Measurements from ENCODE around the gene SORL1. TPM values are rescaled to one million over a fixed set of nuclear protein-coding genes. Genes with fewer than 3 reads are reported as not detected.

The SORL1 gene
- total RNA-seq, 1 experiment from 2014 or later = 68.3 TPM

- Histone ChIP-seq H3K23me2 (ENCODE audit: insufficient read length, low read depth, low read length, poor library complexity, severe bottlenecking) (no peaks in the 10 kb centered on the region), H2AFZ (ENCODE audit: low read length) (no peak overlapping the region), H2BK12ac (ENCODE audit: insufficient read length, low read depth, low read length) (no peak overlapping the region), H4K8ac (replicated peaks; ENCODE audit: insufficient read length, low read depth, low read length) (no peak overlapping the region), H3T11ph (ENCODE audit: low read length) (no peak overlapping the region), H3K4me1 (ENCODE audit: insufficient read depth, low read length) (no peaks in the 10 kb centered on the region), H3K27ac (ENCODE audit: insufficient read length, low read depth, low read length) (no peak overlapping the region), H3K9ac (ENCODE audit: extremely low read depth, insufficient read length, low read length) (no peak overlapping the region), H4K91ac (ENCODE audit: insufficient read length, low read depth, low read length) (no peak overlapping the region), H3K79me1 (ENCODE audit: insufficient read depth, low read depth, low read length, poor library complexity, severe bottlenecking) (no peaks in the 10 kb centered on the region), H3K18ac (ENCODE audit: insufficient read length, low read depth, low read length) (no peak overlapping the region), H2BK120ac (ENCODE audit: low read depth, low read length, poor library complexity, severe bottlenecking) (no peak overlapping the region), H2BK20ac (ENCODE audit: low read depth, low read length, poor library complexity, severe bottlenecking) (no peak overlapping the region), H3K23ac (ENCODE audit: insufficient read length, low read depth, low read length) (no peak overlapping the region), H2BK15ac (ENCODE audit: low read depth, low read length) (no peak overlapping the region), H3K56ac (ENCODE audit: insufficient read length, low read depth, low read length) (no peak overlapping the region), H3K9me3 (ENCODE audit: control insufficient read depth, low read depth, low read length) (peaks cover 3% of the 10 kb centered on the region), H3K79me2 (ENCODE audit: insufficient read depth, low read length) (no peaks in the 10 kb centered on the region), H3K4ac (ENCODE audit: low read depth, low read length) (no peak overlapping the region), H2BK5ac (ENCODE audit: insufficient read length, low read length) (no peak overlapping the region), H4K20me1 (ENCODE audit: control insufficient read depth, insufficient read depth, insufficient read length) (no peaks in the 10 kb centered on the region), H4K5ac (ENCODE audit: insufficient read length, low read depth, low read length) (no peak overlapping the region), H2AK5ac (ENCODE audit: insufficient read length, low read length) (no peak overlapping the region), H3K4me2 (ENCODE audit: insufficient read depth, insufficient read length, low read length) (no peak overlapping the region), H3K27me3 (ENCODE audit: insufficient read depth, low read length) (no peaks in the 10 kb centered on the region), H3K14ac (ENCODE audit: insufficient read depth, low read length) (no peak overlapping the region)
- H3K27ac Mint-ChIP-seq = no peak overlapping the region
- no peaks in the 10 kb centered on the region for H3K4me1 Mint-ChIP-seq
- TF ChIP-seq, protein P1, sequence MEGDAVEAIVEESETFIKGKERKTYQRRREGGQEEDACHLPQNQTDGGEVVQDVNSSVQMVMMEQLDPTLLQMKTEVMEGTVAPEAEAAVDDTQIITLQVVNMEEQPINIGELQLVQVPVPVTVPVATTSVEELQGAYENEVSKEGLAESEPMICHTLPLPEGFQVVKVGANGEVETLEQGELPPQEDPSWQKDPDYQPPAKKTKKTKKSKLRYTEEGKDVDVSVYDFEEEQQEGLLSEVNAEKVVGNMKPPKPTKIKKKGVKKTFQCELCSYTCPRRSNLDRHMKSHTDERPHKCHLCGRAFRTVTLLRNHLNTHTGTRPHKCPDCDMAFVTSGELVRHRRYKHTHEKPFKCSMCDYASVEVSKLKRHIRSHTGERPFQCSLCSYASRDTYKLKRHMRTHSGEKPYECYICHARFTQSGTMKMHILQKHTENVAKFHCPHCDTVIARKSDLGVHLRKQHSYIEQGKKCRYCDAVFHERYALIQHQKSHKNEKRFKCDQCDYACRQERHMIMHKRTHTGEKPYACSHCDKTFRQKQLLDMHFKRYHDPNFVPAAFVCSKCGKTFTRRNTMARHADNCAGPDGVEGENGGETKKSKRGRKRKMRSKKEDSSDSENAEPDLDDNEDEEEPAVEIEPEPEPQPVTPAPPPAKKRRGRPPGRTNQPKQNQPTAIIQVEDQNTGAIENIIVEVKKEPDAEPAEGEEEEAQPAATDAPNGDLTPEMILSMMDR (conservative IDR thresholded peaks at IDR 0.05) = no peak
- no peak overlapping the region for H3K4me3 Mint-ChIP-seq
- peaks cover 13 to 14% of the 10 kb centered on the region in 2 experiments for H3K9me3 Mint-ChIP-seq
- WGBS (ENCODE audit: extremely low coverage, insufficient read length, low lambda C conversion rate) = no CpG with 5 or more reads among the region's 4 CpGs
- H3K27me3 Mint-ChIP-seq (ENCODE audit: low read depth) = no peaks in the 10 kb centered on the region
- H3K36me3 Mint-ChIP-seq (ENCODE audit: insufficient read depth in 1 of 3, low read depth in 3 of 3) = peaks cover 59 to 92% (median 83%) of the 10 kb centered on the region in 3 experiments
- no peak for DNase-seq
Measured at GRCh38 chr11:121580154-121580553, 128.0 kb downstream of the SORL1 start.

All from H9 (cell line).